Stimulated activated CD4-positive, alpha-beta T cell treated with anti-CD3 and anti-CD28 coated beads, Interleukin-12 subunit alpha, Interleukin-12 subunit beta, amount 100 ng/mL, for 48 hours (primary cell): ENCODE results near the gene SLC36A4.
"Not testable (repeated sequence)": the region's sequence is repeated elsewhere in the genome, so short reads cannot be mapped to it uniquely, and the experiment has no call there.

Source experiments
- DNase-seq, 3 donors: peaks; one replicate each; pipeline ENCODE4 v3.0.0-alpha.2; 2020; ENCODE audit warnings: low read depth in 2 of 3, low spot score in 1 of 3

SLC36A4 gene

GRCh38 chr11:93123351-93123898 lies 74.4 kb downstream of the SLC36A4 start:
- DNase-seq, result no peak

GRCh38 chr11:93122535-93123235 lies 75.1 kb downstream of the SLC36A4 start:
- no peak for DNase-seq

- no peak for DNase-seq
These were observed 79.5 kb downstream of the SLC36A4 start for GRCh38 chr11:93118276-93118675.

- no peak for DNase-seq
These were observed 80.2 kb downstream of the SLC36A4 start for GRCh38 chr11:93117565-93117964.

GRCh38 chr11:93116641-93117441 lies 81.0 kb downstream of the SLC36A4 start:
- no peak for DNase-seq

GRCh38 chr11:93114304-93114703 lies 83.5 kb downstream of the SLC36A4 start:
- DNase-seq, result no peak

GRCh38 chr11:93113824-93114223 lies 84.0 kb downstream of the SLC36A4 start:
- no peak for DNase-seq

- not testable (repeated sequence) for DNase-seq
These were observed 86.6 kb downstream of the SLC36A4 start for GRCh38 chr11:93111147-93111546.

GRCh38 chr11:93100211-93100610 lies 97.6 kb downstream of the SLC36A4 start:
- DNase-seq, result no peak

- DNase-seq, result no peak
These were observed 98.0 kb downstream of the SLC36A4 start for GRCh38 chr11:93099806-93100205.
